ENCODE data around the gene TRPM1.
A peak's percentile ranks its signal among the peaks of the same experiment; 100 is the strongest.

Gene TRPM1

DNA sequence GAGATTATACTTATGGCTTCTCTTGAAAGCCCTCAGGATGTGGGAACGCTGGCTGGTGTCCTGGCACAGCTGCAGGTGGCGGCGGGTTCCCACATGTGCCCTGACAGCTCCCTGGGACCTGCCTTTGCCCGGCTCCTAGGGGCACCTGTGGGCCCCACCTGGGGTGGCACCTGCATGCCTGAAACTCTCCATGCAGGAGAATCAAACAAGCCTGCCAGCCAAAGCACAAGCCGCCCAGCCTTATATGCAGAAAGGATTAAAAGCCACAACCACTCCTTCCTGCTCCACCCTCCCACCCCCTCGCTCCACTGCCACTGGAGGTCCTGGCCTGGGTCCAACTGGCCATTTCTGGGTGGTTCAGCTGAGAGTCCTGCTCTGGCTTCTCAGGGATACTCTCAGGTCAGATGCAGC is 18.1 kb downstream of the TRPM1 start:
- no peak for DNase-seq

DNA sequence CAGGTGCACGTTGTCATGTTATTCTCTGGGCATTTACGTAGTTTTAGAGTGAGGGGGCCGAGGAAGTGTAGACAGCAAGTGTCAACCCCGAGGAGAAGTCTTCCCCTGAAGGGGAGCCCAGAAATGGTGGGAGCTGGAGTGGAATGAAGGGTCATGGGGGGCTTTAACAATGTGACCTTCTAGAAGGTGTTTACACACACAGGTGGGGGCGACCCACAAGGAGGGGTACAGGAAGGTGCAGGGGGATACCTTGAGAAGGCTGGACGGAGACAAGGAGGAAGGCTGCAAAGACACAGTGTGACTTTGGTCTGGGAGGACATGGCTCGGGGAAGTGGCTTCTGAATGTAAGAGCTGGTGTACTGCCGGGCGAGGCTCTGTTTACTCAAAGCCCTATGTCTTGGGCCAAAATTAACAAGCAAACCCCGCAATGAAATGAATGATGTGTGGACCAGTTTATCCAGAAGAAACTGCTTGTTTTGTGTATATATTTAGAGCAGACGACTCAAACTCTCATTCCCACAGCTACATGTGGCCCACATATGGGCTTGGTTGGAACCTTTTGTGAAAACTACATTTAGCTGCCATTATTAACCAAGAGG is 18.7 kb downstream of the TRPM1 start:
- no peak for DNase-seq

DNA sequence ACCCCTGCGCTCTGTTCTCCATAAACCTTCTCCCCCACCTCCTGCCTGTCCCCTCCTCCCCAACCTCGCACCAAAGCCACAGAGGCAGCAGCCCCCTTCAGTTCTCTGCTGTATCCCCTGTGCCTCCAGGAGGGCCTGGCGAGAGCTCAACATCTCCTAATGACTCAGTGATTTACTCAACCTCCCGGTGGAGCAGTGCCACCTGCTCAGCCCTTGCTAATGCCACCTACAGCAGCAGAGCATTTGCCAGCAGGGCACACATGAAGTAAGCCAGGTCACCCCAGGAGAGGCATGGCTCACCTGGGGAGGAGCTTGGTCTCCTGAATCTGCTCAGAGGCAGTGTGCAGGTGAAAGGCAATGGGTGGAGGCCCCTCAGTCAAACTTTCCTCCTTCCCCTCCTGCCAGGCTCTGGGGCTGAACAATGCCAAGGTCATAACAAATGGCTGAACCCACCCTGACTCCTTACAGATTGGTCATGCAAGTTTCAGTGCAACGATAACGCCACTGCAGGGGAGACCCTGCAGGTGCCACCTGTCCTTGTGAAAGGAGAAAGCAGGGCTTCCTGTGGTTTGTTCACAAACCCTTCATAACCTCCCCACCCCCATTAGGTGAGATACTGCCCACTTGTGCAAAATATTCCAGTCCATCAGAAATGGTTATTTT is 19.8 kb downstream of the TRPM1 start:
- no peak for DNase-seq

- DNase-seq, result no peak
These were observed 20.5 kb downstream of the TRPM1 start for GRCh38 chr15:31081056-31081455.

DNA sequence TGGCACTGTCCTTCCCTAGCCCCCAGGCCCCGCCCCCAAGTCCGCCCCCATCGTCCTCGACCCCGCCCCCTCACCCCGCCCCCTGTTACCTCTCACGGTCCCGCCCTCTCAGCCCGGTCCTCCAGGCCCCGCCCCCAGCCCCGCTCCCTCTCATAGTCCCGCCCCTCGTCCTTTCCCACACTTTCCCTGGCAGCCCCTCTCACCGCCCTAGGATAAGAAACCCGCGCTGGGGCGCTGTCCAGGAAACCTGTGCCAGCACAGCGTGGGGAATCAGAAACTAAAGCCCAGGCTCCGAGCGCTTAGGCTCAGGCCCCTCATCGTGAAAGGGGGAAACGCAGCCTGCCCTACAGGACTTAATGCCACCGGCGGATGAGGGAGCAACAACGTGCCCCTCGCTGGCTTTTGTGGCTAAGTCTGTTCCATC is 20.9 kb downstream of the TRPM1 start:
- DNase-seq, result peak in 20 of 56 donors; percentile 8 to 84 (median 33)

GRCh38 chr15:31079519-31079918 is 22.0 kb downstream of the TRPM1 start:
- DNase-seq, result no peak

- DNase-seq, result no peak
These were observed 23.1 kb downstream of the TRPM1 start for GRCh38 chr15:31078471-31078870.

- DNase-seq, result no peak
These were observed 23.6 kb downstream of the TRPM1 start for GRCh38 chr15:31077941-31078340.

DNA sequence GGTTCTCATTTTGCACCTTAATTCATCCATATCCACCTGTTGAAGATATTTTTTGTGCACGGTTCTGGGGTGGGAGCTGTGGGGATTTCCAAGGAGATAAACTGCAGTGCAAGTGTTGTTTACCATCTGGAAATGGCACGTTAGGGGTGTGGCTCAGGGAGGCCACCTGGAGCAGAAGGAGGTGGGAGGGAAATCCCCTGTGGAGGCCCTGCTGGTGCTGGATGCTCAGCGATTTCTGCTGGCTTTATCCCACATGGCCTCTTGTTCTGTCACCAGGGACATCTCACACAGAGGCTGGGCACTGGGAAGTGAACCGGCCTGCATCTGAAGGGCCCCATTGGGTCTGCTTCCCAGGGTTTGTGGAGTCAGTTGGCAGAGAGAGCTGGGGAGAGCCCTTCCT is 24.3 kb downstream of the TRPM1 start:
- no peak for DNase-seq

GRCh38 chr15:31074321-31074720 is 27.2 kb downstream of the TRPM1 start:
- no peak for DNase-seq

DNA sequence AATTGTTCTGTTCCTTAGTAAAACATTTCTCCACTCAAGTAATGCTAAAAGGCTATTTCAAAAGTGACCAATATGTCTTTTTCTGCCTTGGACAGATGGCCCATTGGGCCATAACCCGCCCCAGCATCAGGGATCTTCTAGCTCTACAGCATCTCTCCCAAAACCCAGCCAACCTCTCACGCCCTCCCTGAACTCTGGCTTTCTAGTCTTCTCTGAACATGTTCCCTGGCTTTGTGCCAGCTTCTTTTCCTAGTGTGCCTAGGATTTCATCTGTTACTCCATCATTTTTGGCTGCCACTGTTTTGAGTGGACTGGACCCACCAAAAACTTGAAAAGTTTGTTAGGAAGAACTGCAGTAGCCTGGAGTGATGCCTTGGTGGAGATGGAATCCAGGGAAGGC is 30.7 kb downstream of the TRPM1 start:
- DNase-seq, result no peak

GRCh38 chr15:31069360-31070000 is 32.0 kb downstream of the TRPM1 start:
- peak in 8 of 56 donors; percentile 5 to 37 (median 16) for DNase-seq

- DNase-seq, result no peak
These were observed 33.5 kb downstream of the TRPM1 start for GRCh38 chr15:31067890-31068603.

DNA sequence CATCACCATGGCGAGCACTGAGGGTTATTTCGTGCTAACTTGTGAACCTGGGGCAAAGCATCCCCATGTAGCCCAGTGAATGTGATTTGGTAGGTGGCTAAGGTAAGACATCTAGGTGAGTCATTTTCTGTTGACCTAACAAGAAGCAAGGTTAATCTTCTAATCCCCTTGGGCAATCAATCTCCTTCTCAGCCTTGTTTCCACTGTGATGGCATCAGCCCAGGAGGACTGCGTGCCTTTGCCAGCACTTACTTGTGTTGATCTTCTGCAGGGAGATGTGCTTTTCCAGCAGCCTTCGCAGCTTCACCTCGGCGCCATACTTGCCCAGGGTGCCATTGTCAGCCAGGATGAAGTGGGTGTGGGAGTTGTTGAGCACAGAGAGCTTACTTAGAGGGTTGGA is 35.7 kb downstream of the TRPM1 start:
- DNase-seq, result no peak

GRCh38 chr15:31062911-31063310 is 38.6 kb downstream of the TRPM1 start:
- DNase-seq, result no peak

DNA sequence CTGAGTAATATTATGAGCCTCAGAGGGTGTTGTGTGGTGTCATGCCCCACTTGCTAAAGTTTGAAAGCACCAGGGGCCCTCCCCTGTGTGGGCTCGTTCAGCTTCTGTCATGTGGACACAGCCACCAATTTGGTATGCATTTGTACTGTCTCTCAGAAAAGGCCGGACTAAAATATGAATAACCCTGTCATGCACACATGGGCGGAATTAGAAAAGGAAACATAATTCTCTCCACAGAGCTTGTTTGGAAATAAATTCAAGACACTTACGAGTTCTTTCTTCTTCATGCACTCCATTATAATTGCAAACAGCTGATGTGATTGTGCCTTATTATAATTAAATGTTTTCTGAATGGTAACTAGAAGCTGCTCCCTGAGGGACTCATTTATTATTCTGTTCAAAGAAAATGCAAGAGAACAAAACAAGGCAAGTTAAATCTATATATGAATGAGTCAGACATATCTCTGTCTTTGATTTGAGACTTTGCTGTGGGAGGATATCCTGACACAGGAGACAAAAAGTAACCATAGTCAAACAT is 39.1 kb downstream of the TRPM1 start:
- DNase-seq, result no peak

GRCh38 chr15:31060429-31061140 is 40.9 kb downstream of the TRPM1 start:
- no peak for DNase-seq

DNA sequence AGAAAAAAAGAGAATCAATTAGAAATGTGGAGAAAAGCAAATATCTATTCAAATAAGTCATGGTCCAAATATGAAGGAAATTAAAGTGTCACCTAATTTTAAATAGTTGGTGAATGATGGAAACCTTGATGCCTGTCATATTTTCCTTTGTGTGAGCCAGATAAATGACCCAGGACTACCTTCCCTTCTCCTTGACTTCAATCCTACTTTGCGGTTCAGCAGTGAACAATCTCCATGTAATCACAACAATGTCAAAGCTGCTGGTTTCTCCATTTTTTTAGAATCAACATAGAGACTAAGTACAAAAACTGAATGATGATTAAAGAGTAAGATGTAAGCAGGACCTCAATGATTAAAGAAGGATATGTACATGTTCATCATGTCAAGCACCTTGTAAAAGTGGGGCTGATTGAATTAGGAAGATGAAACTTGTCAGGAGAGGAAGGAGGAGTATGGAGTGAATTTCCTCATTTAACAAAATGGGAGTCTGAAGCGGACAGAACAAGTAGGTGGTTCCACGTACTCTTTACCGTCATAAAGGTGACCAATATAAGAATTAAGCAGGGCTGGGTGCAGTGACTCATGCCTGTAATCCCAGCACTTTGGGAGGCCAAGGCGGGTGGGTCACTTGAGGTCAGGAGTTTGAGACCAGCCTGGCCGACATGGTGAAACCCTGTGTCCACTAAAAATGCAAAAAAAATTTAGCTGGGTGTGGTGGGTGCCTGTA is 43.1 kb downstream of the TRPM1 start:
- DNase-seq, result no peak

DNA sequence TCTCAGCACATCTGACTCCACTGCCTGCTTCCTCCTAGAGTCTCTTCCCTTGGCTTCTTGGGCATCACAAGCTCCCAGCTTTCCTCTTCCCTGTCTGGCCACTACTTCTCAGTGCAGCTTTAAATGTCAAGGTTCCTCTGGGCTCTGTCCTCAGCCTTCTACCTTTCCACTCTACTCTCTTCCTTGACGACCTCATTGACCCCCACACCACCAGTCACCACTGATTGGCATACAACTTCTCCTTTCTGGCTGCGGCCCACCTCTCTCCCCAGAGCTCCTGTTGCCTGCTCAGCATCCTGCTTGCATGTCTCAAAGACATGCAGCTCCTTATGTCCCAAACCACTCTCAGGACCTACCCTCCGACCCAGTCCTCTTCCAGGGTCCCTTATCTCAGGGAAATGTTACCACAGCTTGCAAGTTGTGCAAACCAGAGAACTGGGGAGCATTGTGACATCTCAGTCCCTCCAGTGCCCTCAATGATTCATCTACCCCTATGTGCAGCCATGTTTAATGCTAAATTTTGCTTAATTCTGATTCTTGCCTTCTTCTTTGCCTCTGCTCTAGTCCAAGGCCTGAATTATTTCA is 49.9 kb downstream of the TRPM1 start:
- DNase-seq, result no peak

GRCh38 chr15:31050953-31051352 is 50.6 kb downstream of the TRPM1 start:
- DNase-seq, result no peak
